ENCODE results near the gene SCO1.
A peak's percentile ranks its signal among the peaks of the same experiment; 100 is the strongest.
"Not testable (repeated sequence)": the region's sequence is repeated elsewhere in the genome, so short reads cannot be mapped to it uniquely, and the experiment has no call there.

The SCO1 gene

GRCh38 chr17:10725262-10725661 is 27.9 kb upstream of the SCO1 start:
- no peak for DNase-seq

- no peak for DNase-seq
Measured at GRCh38 chr17:10724546-10725195, 27.3 kb upstream of the SCO1 start.

GRCh38 chr17:10718547-10718946 is 21.2 kb upstream of the SCO1 start:
- DNase-seq: no peak

GRCh38 chr17:10716218-10716617 is 18.9 kb upstream of the SCO1 start:
- peak; percentile 13 for DNase-seq

- DNase-seq: no peak
Measured at GRCh38 chr17:10713318-10713717, 16.0 kb upstream of the SCO1 start.

- no peak for DNase-seq
Measured at GRCh38 chr17:10705727-10706126, 8.4 kb upstream of the SCO1 start.

- peak; percentile 42 for DNase-seq
Measured at GRCh38 chr17:10702574-10702973, 5.2 kb upstream of the SCO1 start.

GRCh38 chr17:10699856-10700255 is 2.5 kb upstream of the SCO1 start:
- peak; percentile 43 for DNase-seq

GRCh38 chr17:10698096-10698818 is 924 bp upstream of the SCO1 start:
- peak; percentile 53 for DNase-seq

GRCh38 chr17:10695875-10696407 is 1.4 kb downstream of the SCO1 start:
- not testable (repeated sequence) for DNase-seq

GRCh38 chr17:10687499-10687898 is 9.8 kb downstream of the SCO1 start:
- no peak for DNase-seq

- peak; percentile 80 for DNase-seq
Measured at GRCh38 chr17:10683853-10684252, 13.5 kb downstream of the SCO1 start.

- no peak for DNase-seq
Measured at GRCh38 chr17:10681866-10682446, 15.4 kb downstream of the SCO1 start.

- DNase-seq: no peak
Measured at GRCh38 chr17:10674704-10675103, 22.6 kb downstream of the SCO1 start.

- DNase-seq: no peak
Measured at GRCh38 chr17:10673312-10673711, 24.0 kb downstream of the SCO1 start.

- no peak for DNase-seq
Measured at GRCh38 chr17:10668775-10669174, 28.6 kb downstream of the SCO1 start.

- no peak for DNase-seq
Measured at GRCh38 chr17:10666906-10667305, 30.4 kb downstream of the SCO1 start.

- DNase-seq: no peak
Measured at GRCh38 chr17:10664571-10664970, 32.8 kb downstream of the SCO1 start.

- no peak for DNase-seq
Measured at GRCh38 chr17:10663231-10663630, 34.1 kb downstream of the SCO1 start.

GRCh38 chr17:10661437-10661836 is 35.9 kb downstream of the SCO1 start:
- DNase-seq: no peak

GRCh38 chr17:10657879-10658278 is 39.5 kb downstream of the SCO1 start:
- DNase-seq: no peak

GRCh38 chr17:10657148-10657547 is 40.2 kb downstream of the SCO1 start, which contains the start of gene MYH3:
Gene MYH3 (minus strand): TSS chr17:10657309. CDS start chr17:10655064, 2,245 bp downstream.
- DNase-seq: no peak

GRCh38 chr17:10653987-10654386 is 43.3 kb downstream of the SCO1 start:
- DNase-seq: no peak

All from hematopoietic multipotent progenitor cell treated with erythropoietin and hydrocortisone succinate and interleukin-3 and kit ligand, for 6 days (in vitro differentiated cells).